ENCODE results near the gene SIT1.

The SIT1 gene

GRCh38 chr9:35605351-35606137 is 45.2 kb downstream of the SIT1 start:
- TF ChIP-seq, protein P1, sequence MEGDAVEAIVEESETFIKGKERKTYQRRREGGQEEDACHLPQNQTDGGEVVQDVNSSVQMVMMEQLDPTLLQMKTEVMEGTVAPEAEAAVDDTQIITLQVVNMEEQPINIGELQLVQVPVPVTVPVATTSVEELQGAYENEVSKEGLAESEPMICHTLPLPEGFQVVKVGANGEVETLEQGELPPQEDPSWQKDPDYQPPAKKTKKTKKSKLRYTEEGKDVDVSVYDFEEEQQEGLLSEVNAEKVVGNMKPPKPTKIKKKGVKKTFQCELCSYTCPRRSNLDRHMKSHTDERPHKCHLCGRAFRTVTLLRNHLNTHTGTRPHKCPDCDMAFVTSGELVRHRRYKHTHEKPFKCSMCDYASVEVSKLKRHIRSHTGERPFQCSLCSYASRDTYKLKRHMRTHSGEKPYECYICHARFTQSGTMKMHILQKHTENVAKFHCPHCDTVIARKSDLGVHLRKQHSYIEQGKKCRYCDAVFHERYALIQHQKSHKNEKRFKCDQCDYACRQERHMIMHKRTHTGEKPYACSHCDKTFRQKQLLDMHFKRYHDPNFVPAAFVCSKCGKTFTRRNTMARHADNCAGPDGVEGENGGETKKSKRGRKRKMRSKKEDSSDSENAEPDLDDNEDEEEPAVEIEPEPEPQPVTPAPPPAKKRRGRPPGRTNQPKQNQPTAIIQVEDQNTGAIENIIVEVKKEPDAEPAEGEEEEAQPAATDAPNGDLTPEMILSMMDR (IDR thresholded peaks at IDR 0.05; ENCODE audit: extremely low read depth, insufficient read depth, missing control alignments): no peak
- DNase-seq (ENCODE audit: low spot score): peak; percentile 67
- in situ Hi-C loops (cut with MboI; ENCODE audit: low pct_unique_long_range_greater_than_20kb, low sequenced_read_pairs, unreplicated experiment): no loop called here

GRCh38 chr9:35604578-35605350 is 46.0 kb downstream of the SIT1 start, which contains the start of gene TESK1:
TESK1 (plus strand) TSS chr9:35605262; CDS start chr9:35605620, 358 bp downstream.
- DNase-seq (ENCODE audit: low spot score): peak; percentile 96
- TF ChIP-seq, protein P1 (IDR thresholded peaks at IDR 0.05; ENCODE audit: extremely low read depth, insufficient read depth, missing control alignments): no peak
- in situ Hi-C loops (cut with MboI; ENCODE audit: low pct_unique_long_range_greater_than_20kb, low sequenced_read_pairs, unreplicated experiment): no loop called here

GRCh38 chr9:35603986-35604577 is 46.6 kb downstream of the SIT1 start:
- in situ Hi-C loops (cut with MboI; ENCODE audit: low pct_unique_long_range_greater_than_20kb, low sequenced_read_pairs, unreplicated experiment): no loop called here
- TF ChIP-seq, protein P1 (IDR thresholded peaks at IDR 0.05; ENCODE audit: extremely low read depth, insufficient read depth, missing control alignments): peak; percentile 98
- DNase-seq (ENCODE audit: low spot score): peak; percentile 99

DNA sequence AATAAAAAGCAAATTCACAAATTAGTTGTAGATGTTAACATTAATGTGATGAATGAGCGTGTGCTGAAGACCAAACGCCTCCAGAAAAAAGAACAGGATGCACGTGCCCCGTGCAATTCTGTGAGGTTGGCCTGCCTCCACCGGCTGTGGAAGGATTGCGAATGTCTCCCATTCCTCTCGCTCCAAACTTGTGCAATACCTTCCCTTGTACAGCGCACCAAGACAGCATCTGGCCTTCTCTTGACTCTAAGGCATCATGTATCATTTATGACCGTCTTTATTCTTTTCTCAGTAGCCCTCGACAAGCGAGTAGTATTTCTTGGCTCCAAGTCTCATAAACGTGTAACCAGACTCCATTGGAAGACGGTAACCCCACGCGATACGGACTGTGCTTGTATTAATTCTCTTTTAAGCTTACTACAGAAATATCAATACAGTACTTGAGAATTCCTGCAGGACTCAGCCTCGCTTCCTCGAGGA is 47.2 kb downstream of the SIT1 start:
- no peak for DNase-seq (ENCODE audit: low spot score)
- in situ Hi-C loops (cut with MboI; ENCODE audit: low pct_unique_long_range_greater_than_20kb, low sequenced_read_pairs, unreplicated experiment): no loop called here
- TF ChIP-seq, protein P1 (IDR thresholded peaks at IDR 0.05; ENCODE audit: extremely low read depth, insufficient read depth, missing control alignments): no peak

- in situ Hi-C loops (cut with MboI; ENCODE audit: low pct_unique_long_range_greater_than_20kb, low sequenced_read_pairs, unreplicated experiment): no loop called here
- TF ChIP-seq, protein P1 (IDR thresholded peaks at IDR 0.05; ENCODE audit: extremely low read depth, insufficient read depth, missing control alignments): no peak
- DNase-seq (ENCODE audit: low spot score): no peak
Measured at GRCh38 chr9:35599763-35600604, 50.7 kb downstream of the SIT1 start.
